MM.1S (cell line): ENCODE measurements around the gene SLCO1B3.

Experiments used
- DNase-seq: peaks from one replicate; pipeline ENCODE4 v3.0.0-alpha.2; 2015
- H2AFZ ChIP-seq: fragments of 300-600 bp; sonication (generic); 2 replicates; pipeline ENCODE4 v1.6.0; 2016; ENCODE audit warnings: antibody characterized with exemption, low read length
- H3F3A ChIP-seq: fragments of 300-600 bp; sonication (generic); 2 replicates; pipeline ENCODE4 v1.6.1; 2016; ENCODE audit warnings: mild to moderate bottlenecking, antibody characterized with exemption, low read length, moderate library complexity, mixed read lengths; ENCODE audit not compliant: insufficient read depth
- H3K27ac ChIP-seq: fragments of 300-600 bp; sonication (generic); 2 replicates; pipeline ENCODE4 v1.5.1; 2016; ENCODE audit warnings: mild to moderate bottlenecking, low read length
- H3K27me3 ChIP-seq: fragments of 300-600 bp; sonication (generic); replicated peaks from 2 replicates; pipeline ENCODE4 v1.6.0; 2016; ENCODE audit warnings: low read length; ENCODE audit not compliant: insufficient read depth
- H3K36me3 ChIP-seq: fragments of 300-600 bp; sonication (generic); replicated peaks from 2 replicates; pipeline ENCODE4 v1.6.1; 2016; ENCODE audit warnings: mild to moderate bottlenecking, low read length, mixed read lengths; ENCODE audit not compliant: insufficient read depth
- H3K4me1 ChIP-seq: fragments of 300-600 bp; sonication (generic); 2 replicates; pipeline ENCODE4 v1.6.1; 2016; ENCODE audit warnings: low read length, mixed read lengths
- H3K4me2 ChIP-seq: fragments of 300-600 bp; sonication (generic); 2 replicates; pipeline ENCODE4 v1.6.0; 2016; ENCODE audit warnings: low read depth, low read length
- H3K4me3 ChIP-seq: fragments of 300-600 bp; sonication (generic); 2 replicates; pipeline ENCODE4 v1.5.1; 2016; ENCODE audit warnings: low read length, mixed read lengths
- H3K79me2 ChIP-seq: fragments of 300-600 bp; sonication (generic); 2 replicates; pipeline ENCODE4 v1.6.1; 2016; ENCODE audit warnings: mixed run types, low read length, mixed read lengths
- H3K9ac ChIP-seq: fragments of 300-600 bp; sonication (generic); 2 replicates; pipeline ENCODE4 v1.6.1; 2016; ENCODE audit warnings: low read length, mixed read lengths
- H3K9me2 ChIP-seq: fragments of 300-600 bp; sonication (generic); replicated peaks from 2 replicates; pipeline ENCODE4 v1.6.1; 2016; ENCODE audit warnings: mild to moderate bottlenecking, low read length, mixed read lengths; ENCODE audit not compliant: insufficient read depth
- H3K9me3 ChIP-seq: fragments of 300-600 bp; sonication (generic); replicated peaks from 2 replicates; pipeline ENCODE4 v1.6.1; 2016; ENCODE audit warnings: mild to moderate bottlenecking, low read length, mixed read lengths; ENCODE audit not compliant: insufficient read depth
- H4K20me1 ChIP-seq: fragments of 300-600 bp; sonication (generic); 2 replicates; pipeline ENCODE4 v1.6.1; 2016; ENCODE audit warnings: mild to moderate bottlenecking, low read length, moderate library complexity, mixed read lengths; ENCODE audit not compliant: insufficient read depth
- CTCF ChIP-seq: fragments of 300-600 bp; sonication (generic); IDR thresholded peaks from 2 replicates; pipeline ENCODE4 v1.5.1; 2016; ENCODE audit warnings: antibody characterized with exemption, low read length, mixed read lengths
- EZH2 ChIP-seq: fragments of 300-600 bp; sonication (generic); optimal IDR thresholded peaks from 2 replicates; pipeline ENCODE3; 2017; ENCODE audit warnings: low read depth, mild to moderate bottlenecking, antibody characterized with exemption, low read length, mixed read lengths
- EZH2phosphoT487 ChIP-seq: fragments of 300-600 bp; sonication (generic); IDR thresholded peaks from 2 replicates; pipeline ENCODE4 v1.6.1; 2018; ENCODE audit warnings: antibody characterized with exemption, low read length

Gene SLCO1B3

GRCh38 chr12:20801035-20801434, 9.5 kb upstream of the SLCO1B3 start:
- Histone ChIP-seq H3K27me3 (peaks cover 4% of the 10 kb centered on the region; the same call in 1 of the 2 replicates), H3K27ac (no peak overlapping the region), H2AFZ (no peak overlapping the region), H3K4me3 (no peak overlapping the region), H3K4me2 (no peak overlapping the region), H4K20me1 (peaks cover 3% of the 10 kb centered on the region; the same call in 1 of the 2 replicates), H3K9ac (no peak overlapping the region), H3K4me1 (peaks cover 3% of the 10 kb centered on the region; the same call in 1 of the 2 replicates), H3K9me2 (no peaks in the 10 kb centered on the region), H3F3A (peaks cover 10% of the 10 kb centered on the region; the same call in 1 of the 2 replicates), H3K79me2 (no peaks in the 10 kb centered on the region), H3K9me3 (no peaks in the 10 kb centered on the region), H3K36me3 (no peaks in the 10 kb centered on the region)
- no peak for DNase-seq
- TF ChIP-seq CTCF (no peak), EZH2phosphoT487 (no peak), EZH2 (no peak)

- no peak overlapping the region for H3K4me2 ChIP-seq
- H4K20me1 ChIP-seq = no peaks in the 10 kb centered on the region
- no peak overlapping the region for H3K9ac ChIP-seq
- H3K27me3 ChIP-seq = no peaks in the 10 kb centered on the region
- H2AFZ ChIP-seq = no peak overlapping the region
- H3K9me3 ChIP-seq = no peaks in the 10 kb centered on the region
- DNase-seq = no peak
- H3F3A ChIP-seq = no peaks in the 10 kb centered on the region
- no peak overlapping the region for H3K27ac ChIP-seq
- no peaks in the 10 kb centered on the region for H3K4me1 ChIP-seq
- no peak for TF ChIP-seq EZH2
- TF ChIP-seq CTCF = no peak
- no peaks in the 10 kb centered on the region for H3K36me3 ChIP-seq
- no peaks in the 10 kb centered on the region for H3K9me2 ChIP-seq
- no peak overlapping the region for H3K4me3 ChIP-seq
- H3K79me2 ChIP-seq = no peaks in the 10 kb centered on the region
These were observed 4.6 kb upstream of the SLCO1B3 start for GRCh38 chr12:20805921-20806320.

GRCh38 chr12:20807192-20808080, 3.1 kb upstream of the SLCO1B3 start:
- H3K9me3 ChIP-seq = no peaks in the 10 kb centered on the region
- no peaks in the 10 kb centered on the region for H3F3A ChIP-seq
- H3K79me2 ChIP-seq = no peaks in the 10 kb centered on the region
- H3K9ac ChIP-seq = no peak overlapping the region
- H3K4me2 ChIP-seq = no peak overlapping the region
- no peaks in the 10 kb centered on the region for H3K4me1 ChIP-seq
- TF ChIP-seq EZH2phosphoT487 (no peak), EZH2 (no peak), CTCF (no peak)
- no peak overlapping the region for H3K27ac ChIP-seq
- DNase-seq = no peak
- H3K36me3 ChIP-seq = no peaks in the 10 kb centered on the region
- H3K27me3 ChIP-seq = no peaks in the 10 kb centered on the region
- H4K20me1 ChIP-seq = no peaks in the 10 kb centered on the region
- no peak overlapping the region for H2AFZ ChIP-seq
- H3K9me2 ChIP-seq = no peaks in the 10 kb centered on the region
- H3K4me3 ChIP-seq = no peak overlapping the region
